Measurements from ENCODE around the gene ATP5F1A. TPM values are rescaled to one million over a fixed set of nuclear protein-coding genes. Genes with fewer than 3 reads are reported as not detected.

The ATP5F1A gene
- polyA plus RNA-seq, 1 donor (not counting 4 experiments of a cell fraction or from before 2014, with no cell fraction given), result 512 TPM

DNA sequence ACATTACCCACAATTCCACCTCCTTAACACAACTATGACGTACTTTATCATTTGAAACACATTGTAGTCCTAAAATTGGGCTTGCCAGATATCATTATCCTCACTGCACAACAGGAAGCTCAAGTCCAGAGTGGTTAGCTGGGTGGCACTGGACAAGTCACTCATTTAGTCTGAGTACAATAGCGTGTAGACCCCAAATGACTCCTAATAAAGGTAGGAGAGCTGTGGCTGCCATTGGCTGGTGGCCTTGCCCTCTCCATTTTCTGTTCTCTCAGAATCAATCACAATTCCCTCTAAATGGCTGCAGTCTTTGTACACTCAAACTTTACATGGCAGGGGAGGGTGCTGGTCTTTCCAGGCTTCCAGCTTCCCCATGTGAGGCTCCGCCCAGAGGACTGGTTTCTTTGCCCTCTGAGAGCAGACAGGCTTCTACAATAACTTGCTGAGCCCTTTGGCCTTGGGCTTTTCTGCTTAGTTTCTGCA is 37.7 kb downstream of the ATP5F1A start:
- Histone ChIP-seq H3K4me3 (ENCODE audit: control insufficient read depth in 2 of 3, extremely low read depth in 1 of 3, insufficient read depth in 2 of 3, low read depth in 1 of 3, low read length in 3 of 3) (no peak overlapping the region), H3K27me3 (ENCODE audit: control insufficient read depth, extremely low read depth, insufficient read depth, low read length) (no peaks in the 10 kb centered on the region), H3K27ac (ENCODE audit: control insufficient read depth, insufficient read depth, low read length) (no peak overlapping the region), H3K9ac (ENCODE audit: control insufficient read depth, extremely low read depth, insufficient read depth, low read length) (no peak overlapping the region), H3K4me1 (ENCODE audit: control insufficient read depth, extremely low read depth, insufficient read depth, low read length) (peaks cover 21% of the 10 kb centered on the region), H3K4me2 (ENCODE audit: control insufficient read depth, extremely low read depth, insufficient read depth, low read depth, low read length) (no peak overlapping the region), H3K79me2 (ENCODE audit: control insufficient read depth, insufficient read depth, low read length) (peaks cover 29% of the 10 kb centered on the region), H3K9me3 (ENCODE audit: control insufficient read depth, low read depth, low read length) (no peaks in the 10 kb centered on the region), H2AFZ (ENCODE audit: control insufficient read depth, low read length) (no peak overlapping the region), H4K20me1 (ENCODE audit: control insufficient read depth, extremely low read depth, insufficient read depth, low read length) (no peaks in the 10 kb centered on the region), H3K9me1 (ENCODE audit: control insufficient read depth, extremely low read depth, insufficient read depth, low read length) (no peaks in the 10 kb centered on the region), H3K36me3 (ENCODE audit: control insufficient read depth in 2 of 2, extremely low read depth in 1 of 2, insufficient read depth in 2 of 2, low read length in 2 of 2) (no peaks in the 10 kb centered on the region)
- DNase-seq (ENCODE audit: low read depth, low spot score) (no peak), FAIRE-seq (no peak)
- dilution Hi-C loops (cut with MboI; ENCODE audit: extremely low pct_ligation_motif_present, low sequenced_read_pairs), result no loop called here
- TF ChIP-seq, protein P1, sequence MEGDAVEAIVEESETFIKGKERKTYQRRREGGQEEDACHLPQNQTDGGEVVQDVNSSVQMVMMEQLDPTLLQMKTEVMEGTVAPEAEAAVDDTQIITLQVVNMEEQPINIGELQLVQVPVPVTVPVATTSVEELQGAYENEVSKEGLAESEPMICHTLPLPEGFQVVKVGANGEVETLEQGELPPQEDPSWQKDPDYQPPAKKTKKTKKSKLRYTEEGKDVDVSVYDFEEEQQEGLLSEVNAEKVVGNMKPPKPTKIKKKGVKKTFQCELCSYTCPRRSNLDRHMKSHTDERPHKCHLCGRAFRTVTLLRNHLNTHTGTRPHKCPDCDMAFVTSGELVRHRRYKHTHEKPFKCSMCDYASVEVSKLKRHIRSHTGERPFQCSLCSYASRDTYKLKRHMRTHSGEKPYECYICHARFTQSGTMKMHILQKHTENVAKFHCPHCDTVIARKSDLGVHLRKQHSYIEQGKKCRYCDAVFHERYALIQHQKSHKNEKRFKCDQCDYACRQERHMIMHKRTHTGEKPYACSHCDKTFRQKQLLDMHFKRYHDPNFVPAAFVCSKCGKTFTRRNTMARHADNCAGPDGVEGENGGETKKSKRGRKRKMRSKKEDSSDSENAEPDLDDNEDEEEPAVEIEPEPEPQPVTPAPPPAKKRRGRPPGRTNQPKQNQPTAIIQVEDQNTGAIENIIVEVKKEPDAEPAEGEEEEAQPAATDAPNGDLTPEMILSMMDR (optimal IDR thresholded peaks at IDR 0.05 in 1 of 3, IDR thresholded peaks at IDR 0.05 in 1 of 3, conservative IDR thresholded peaks at IDR 0.05 in 1 of 3; ENCODE audit: extremely low read depth in 1 of 3, insufficient read depth in 2 of 3, low read length in 3 of 3), result no peak
- no peak for TF ChIP-seq EZH2 (IDR thresholded peaks at IDR 0.05; ENCODE audit: low read length)

DNA sequence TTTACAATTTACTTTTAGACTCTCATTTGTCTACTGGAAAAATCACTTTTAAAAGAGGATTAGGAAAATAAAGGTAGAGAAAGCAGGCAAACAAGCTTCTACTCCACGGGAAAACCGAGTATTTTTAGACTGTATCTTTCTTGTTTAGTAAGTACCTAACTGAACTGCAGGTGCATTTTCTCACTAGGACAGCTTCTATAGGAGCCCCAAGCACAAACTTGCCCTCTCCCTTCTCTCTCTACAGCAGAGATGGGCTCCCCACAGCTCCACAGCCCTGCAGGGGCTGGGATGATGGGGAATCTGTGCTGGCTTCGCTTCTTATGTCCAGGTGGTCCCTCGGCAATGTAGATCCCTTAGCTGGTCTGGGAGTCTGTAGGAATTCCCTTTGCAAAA is 42.3 kb downstream of the ATP5F1A start:
- TF ChIP-seq, protein P1 (optimal IDR thresholded peaks at IDR 0.05 in 1 of 3, IDR thresholded peaks at IDR 0.05 in 1 of 3, conservative IDR thresholded peaks at IDR 0.05 in 1 of 3; ENCODE audit: extremely low read depth in 1 of 3, insufficient read depth in 2 of 3, low read length in 3 of 3), result no peak
- TF ChIP-seq EZH2 (IDR thresholded peaks at IDR 0.05; ENCODE audit: low read length), result no peak
- Histone ChIP-seq H3K4me2 (ENCODE audit: control insufficient read depth, extremely low read depth, insufficient read depth, low read depth, low read length) (no peak overlapping the region), H3K9ac (ENCODE audit: control insufficient read depth, extremely low read depth, insufficient read depth, low read length) (no peak overlapping the region), H3K36me3 (ENCODE audit: control insufficient read depth in 2 of 2, extremely low read depth in 1 of 2, insufficient read depth in 2 of 2, low read length in 2 of 2) (no peaks in the 10 kb centered on the region), H3K9me1 (ENCODE audit: control insufficient read depth, extremely low read depth, insufficient read depth, low read length) (no peaks in the 10 kb centered on the region), H3K9me3 (ENCODE audit: control insufficient read depth, low read depth, low read length) (no peaks in the 10 kb centered on the region), H4K20me1 (ENCODE audit: control insufficient read depth, extremely low read depth, insufficient read depth, low read length) (no peaks in the 10 kb centered on the region), H3K79me2 (ENCODE audit: control insufficient read depth, insufficient read depth, low read length) (peaks cover 26% of the 10 kb centered on the region), H2AFZ (ENCODE audit: control insufficient read depth, low read length) (no peak overlapping the region), H3K27me3 (ENCODE audit: control insufficient read depth, extremely low read depth, insufficient read depth, low read length) (no peaks in the 10 kb centered on the region), H3K4me3 (ENCODE audit: control insufficient read depth in 2 of 3, extremely low read depth in 1 of 3, insufficient read depth in 2 of 3, low read depth in 1 of 3, low read length in 3 of 3) (no peak overlapping the region), H3K27ac (ENCODE audit: control insufficient read depth, insufficient read depth, low read length) (no peak overlapping the region), H3K4me1 (ENCODE audit: control insufficient read depth, extremely low read depth, insufficient read depth, low read length) (peaks cover 4% of the 10 kb centered on the region)
- no peak for FAIRE-seq
- no peak for DNase-seq (ENCODE audit: low read depth, low spot score)
- dilution Hi-C loops (cut with MboI; ENCODE audit: extremely low pct_ligation_motif_present, low sequenced_read_pairs), result no loop called here
